GM19397 (cell line): Measurements from ENCODE around the gene KIF18B.
"Not testable (repeated sequence)": the region's sequence is repeated elsewhere in the genome, so short reads cannot be mapped to it uniquely, and the experiment has no call there.

Experiments
- ATAC-seq: cut with Tn5 transposase; IDR thresholded peaks from one replicate; pipeline ENCODE4 v1.9.1; 2021; ENCODE audit warnings: mild to moderate bottlenecking, moderate library complexity; ENCODE audit not compliant: unreplicated experiment

The KIF18B gene

DNA sequence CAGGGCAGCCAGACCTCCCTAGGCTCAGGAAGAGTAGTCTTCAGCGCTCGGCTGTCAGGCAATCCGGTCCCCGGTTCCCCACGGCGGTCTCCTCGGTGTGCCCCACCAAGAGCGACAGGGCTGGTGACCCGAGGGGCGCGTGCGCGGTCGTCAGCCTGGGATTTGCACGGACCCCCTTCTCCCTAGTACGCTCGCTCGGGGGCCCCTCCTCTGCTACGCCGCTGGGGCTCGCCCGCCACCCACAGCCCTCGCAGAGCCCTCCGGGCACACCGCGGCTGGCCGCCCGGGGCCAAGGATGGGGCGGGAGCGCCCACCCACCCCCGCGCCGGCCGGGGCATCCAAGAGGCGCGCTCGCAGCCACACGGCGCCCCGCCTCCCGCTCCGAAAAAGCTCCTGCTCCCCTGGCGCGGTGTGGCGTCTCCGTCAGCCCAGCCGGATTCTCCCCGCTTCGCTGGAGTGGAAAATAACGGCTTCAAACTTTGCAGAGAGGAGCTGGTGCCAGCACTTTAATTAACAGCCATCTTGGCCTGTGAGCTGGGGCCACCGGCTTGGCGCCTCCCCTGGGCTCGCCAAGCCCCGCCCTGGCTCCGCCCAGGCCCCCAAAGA is 22.7 kb upstream of the KIF18B start:
- no peak for ATAC-seq

DNA sequence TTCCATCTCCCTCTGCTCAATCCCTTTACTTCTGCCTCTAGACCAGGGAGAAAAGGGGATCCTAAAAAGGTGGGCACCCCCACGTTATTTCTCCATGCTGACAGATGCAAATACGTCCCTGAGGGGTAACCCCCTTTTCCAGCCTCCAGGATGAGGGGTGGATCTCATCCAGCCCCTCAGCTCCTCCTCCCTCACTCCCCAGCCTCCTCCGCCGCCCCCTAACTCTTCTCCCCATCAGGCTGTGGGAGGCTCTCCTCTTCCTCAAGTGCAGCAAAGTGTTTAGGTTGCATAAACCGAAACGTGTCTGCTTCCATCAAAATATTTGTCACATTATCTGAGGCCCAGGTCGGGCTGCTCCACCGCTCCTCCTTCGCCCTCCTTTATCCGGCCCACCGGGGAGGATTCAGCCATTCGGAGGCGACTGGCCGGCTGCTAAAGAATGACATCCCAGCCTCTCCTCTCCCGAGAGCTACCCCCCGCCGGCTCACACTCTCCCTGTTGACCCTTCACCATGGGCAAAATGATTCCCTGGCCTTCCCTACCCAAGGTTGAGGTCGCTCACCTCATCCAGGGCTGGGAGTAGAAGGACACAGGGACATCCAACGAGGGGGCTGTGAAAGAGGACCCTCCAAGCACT is 21.7 kb upstream of the KIF18B start:
- no peak for ATAC-seq

DNA sequence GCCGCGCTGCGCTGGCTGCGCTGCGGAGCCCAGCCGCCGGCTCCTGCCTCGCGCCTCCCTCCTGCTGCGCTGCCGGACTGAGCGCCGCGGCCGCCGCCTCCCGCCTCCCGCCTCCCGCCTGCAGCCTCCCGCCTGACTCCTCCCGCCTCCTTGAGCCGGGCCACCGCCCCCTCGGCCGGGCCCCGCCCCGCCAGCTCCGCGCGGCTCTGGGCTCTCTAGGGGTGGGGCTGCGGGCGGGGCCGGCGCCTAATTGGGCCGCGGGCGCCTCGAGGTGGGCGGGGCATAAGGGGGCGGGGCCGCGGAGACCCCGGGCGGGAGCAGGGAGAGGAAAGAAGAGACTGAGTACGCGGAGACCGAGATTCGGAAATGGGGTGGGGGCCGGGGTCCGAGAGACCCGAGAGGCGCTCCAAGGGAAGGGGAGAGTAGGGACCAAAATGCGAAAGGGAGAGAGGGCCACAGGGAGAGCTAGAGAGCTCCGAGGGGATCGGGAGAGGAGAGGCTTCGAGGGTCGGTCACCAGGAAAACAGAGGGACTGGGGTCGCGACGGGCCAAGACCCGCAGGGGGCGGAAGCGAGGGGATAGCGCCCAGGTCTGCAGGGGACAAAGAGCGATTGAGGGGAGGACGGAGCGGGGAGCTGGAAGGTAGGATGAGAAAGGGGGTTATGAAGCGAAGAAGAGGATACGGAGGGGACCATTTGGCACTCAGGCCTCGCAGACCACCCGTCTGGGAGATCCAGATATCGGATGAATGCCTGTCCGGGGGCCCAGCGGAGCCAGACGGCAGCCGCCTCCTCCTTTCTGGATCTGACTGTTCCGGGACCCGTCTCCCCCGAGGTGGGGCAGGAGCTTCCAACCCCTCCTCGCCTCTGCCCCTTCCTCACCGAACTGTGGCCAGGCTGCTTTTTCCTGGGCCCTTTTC is 20.9 kb upstream of the KIF18B start, which contains the start of gene C1QL1:
TSS of gene C1QL1 (minus strand) at position 79 of the 919 bp plus-strand sequence. CDS start 255 bp downstream, outside the sequence.
- ATAC-seq = peak; percentile 84

DNA sequence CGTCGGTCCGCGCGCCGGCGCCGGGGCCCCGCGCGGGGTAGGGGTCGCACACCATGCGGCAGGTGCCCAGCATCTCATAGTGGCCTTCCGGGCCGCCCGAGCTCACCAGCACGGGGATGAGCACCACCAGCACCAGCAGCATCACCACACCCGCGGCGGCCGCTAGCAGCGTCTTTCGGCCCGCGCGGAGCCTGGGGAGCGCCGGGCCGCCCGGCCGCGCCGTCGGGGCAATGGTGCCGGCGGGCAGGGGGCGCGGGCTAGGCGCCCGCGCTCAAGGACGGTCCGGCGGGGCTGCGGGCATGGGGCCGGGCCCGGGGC is 20.3 kb upstream of the KIF18B start:
- peak; percentile 13 for ATAC-seq

DNA sequence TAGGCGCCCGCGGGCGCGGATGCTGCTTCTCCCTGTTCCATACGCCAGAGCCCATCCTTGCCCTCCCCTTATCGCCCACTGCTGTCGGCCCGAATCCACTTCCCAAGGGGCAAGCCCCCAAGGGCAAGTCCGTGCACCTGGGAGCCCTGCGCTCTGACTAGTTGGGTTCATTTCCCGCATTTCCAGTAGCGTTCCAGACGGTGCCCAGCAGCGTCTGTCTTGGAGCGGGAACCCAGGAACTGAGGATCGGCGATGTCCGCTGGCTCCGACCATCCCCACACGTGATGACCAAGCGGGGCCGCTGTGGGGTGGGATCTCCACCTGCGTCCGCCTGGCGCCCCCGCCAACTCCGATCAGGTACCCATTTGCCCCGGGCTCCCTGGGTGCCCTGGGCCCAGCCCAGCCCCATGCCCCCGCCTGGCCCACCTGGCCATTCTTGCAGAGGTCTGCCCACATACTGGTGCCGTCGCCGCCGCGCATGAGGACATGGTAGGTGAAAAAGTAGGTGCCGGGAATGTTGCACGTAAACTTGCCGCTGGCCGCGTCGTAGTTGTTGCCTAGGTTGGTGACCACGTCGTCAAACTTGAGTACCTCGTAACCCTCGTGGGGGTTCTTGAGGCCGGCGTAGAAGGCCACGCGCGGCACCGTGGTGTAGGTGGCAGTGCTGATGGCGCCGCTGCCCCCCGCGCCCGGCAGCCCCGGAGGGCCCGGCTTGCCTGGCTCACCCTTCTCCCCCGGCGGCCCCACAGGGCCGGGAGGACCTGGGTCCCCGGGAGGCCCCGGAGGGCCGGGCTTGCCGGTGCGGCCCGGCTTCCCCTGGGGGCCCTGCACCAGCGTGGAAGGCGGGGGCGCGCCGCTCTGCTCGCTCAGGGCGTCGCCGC is 19.7 kb upstream of the KIF18B start:
- no peak for ATAC-seq

DNA sequence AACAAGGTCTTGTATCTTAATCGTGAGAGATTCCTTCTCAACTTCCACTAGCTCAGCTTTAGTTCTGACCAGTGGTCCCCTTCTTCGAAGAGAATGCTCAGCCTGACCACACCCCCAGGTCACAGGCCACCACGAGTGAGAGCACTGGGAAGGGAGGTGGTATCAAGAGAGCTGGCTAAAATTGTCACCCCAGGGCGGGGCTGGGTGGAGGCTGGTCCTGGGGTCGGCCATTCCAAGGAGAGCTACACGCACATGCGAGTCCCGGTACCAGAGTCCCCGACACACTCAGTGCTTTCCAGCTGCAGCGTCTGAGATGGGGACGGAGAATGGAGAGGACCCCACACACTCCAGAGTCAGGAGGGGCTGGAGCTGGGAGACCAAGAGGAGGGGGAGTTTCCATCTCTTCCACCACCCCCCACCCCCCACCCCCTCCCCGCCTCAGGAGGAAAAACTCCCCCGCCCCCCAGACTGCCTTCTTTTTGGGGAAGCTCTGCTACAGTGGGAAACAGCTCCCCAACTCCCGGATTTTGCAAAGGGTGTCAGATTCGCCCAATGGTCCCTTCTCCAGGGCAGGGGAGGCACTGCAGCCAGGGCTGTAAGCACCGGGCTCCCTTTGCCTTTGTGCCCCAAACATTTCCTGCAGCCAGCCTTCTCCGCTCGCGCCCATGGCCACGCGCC is 18.9 kb upstream of the KIF18B start:
- ATAC-seq = no peak

DNA sequence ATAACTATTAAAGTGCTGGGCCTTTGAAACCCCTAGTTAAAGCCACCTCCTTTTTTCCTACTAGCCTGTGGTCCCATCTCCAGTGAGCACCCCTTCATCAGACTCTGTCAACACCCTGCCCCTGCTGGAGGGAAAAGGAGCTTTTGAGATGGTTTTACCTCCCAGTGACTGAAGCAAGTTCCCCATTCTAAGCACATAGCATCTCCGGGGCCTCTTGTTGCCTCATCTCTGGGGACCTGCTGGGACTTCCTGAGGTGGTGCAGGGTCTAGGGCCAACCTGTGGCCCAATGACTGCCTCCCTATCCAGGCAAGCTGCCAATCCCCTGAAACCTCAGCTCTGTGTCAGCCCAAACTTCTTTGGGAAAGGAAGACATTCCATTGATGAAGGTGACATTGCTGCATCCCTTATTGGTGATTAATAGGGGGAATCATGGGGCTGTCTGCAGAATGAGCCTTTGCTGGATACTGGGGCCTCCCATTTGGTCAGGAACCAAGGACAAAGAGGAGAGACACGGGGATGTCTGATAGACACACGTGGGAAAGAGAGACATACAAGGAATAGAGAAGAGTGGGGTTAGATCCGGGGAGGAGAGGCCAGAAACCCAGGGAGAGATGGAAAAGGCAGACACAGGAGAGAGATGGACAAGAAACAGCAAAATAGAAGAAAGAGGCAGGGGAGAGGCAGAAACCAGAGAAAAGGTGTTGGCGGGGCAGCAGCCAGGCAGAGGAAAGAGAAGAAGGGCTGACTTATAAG is 18.1 kb upstream of the KIF18B start:
- no peak for ATAC-seq

DNA sequence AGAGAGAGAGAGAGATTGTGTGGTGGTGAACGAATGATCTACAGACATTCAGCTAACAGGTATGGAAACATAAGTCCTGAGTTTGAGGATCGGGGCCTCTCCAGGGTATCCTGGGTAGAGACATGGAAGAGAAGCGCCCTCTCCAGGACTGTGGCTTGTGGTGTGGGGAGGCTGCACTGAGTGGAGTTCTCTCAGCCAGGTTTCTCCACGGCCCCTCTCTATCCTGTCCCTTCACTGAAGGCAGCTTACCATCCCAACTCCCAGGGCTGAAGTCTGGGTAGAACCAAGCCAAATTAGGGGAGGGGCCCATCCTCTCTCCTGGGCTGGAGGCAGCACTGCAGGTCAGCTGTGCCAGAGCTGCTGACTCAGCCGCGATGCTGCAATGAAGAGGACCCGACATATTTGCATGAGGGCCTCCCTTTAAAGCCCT is 14.4 kb upstream of the KIF18B start:
- ATAC-seq = no peak

DNA sequence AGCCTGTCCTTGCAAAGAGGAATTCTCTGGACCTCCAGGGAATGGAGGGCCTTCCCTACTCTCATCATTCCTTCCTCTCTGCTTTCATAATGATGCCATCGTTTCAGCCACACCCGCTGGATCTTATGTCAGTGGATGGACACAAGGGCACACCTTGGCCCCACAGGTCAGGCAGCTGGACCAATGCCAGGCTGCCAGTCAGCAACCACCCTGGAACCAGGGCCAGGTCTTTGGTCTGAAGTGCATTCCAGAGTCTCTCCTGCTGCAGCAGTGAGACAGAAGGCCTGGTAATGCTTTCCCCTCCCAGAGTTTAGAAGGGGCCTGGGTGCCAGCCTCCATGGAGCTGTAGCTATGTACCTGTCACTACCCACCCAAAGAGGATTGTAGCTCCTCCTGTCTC is 13.1 kb upstream of the KIF18B start:
- ATAC-seq = no peak

DNA sequence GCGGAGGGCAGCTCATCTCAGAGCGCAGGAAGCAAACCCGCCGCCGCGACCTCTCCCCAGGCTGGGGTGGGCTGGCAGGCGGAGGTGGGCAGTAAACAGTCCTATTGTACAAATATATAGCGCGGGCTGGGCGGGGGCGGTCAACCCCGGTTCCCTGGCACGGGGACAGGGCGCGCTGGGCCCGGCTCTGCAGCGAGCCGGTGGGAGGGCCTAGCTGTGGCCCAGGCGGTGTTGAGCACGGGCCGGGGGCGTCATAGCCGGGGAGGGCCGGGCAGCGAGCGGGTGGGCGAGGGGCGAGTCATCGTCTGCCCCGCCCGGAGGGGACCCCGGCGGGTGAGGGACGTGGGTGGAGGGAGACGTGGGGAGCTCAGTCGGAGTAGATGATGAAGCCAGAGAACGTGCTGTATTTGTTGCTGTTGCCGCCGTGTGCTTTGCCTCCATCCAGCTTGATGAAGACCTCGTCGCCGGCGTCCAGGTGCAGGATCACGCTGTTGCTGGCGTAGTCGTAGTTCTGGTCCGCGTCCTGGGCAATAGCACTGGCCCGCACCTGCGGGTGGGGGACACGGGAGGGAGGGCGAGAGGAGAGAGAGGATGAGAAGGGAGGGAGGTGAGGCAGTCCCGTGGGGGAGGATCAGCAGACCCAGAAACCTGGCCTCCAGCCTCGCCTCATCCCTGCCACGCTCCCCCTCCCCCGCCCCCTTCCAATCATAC is 12.4 kb upstream of the KIF18B start:
- ATAC-seq = no peak

DNA sequence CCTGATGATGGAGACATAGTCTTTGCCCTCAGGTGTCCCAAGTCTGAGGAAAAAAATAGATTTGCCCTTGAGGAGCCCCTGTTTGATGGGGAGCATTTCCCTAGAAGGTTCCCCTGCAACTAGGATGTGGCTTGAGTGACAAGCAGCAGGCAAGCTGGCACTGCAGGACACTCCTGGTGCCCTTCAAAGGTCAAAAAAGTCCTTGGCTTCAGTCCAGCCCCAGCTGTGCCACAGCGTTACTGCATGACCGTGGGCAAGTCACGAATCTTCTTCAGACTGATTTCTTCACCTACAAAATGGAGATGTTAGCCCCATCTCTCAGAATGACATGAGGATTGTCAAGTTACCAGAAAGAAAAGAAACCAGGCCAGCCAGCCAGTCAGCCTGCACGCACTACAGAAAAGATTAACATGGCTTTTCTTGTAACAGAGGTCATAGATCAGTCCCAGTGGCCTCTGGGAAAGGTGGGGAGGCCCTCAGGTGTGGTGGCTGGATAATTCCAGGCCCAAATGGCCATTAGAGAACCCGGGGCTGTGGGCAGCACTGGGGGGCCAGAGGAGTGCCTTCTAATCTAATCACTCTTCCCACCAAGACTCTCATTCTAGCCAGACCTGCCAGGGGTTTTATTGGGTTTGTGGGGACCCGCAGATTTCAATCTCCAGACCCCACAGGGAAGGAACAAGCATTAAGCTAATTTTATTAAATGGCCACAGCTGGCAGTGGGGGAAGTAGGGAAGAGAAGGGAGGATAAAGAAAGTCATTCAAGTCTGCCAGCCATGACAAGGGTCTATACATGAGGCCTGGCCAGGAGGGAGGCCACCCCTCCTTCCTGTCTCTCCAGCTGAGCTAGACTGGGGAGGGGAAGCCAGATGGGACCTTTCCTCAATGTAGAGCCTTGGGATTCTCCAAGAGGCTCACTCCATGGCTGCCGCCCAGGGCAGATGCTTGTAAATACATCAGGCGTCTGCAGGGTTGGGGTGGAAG is 9.7 kb upstream of the KIF18B start:
- ATAC-seq = no peak

DNA sequence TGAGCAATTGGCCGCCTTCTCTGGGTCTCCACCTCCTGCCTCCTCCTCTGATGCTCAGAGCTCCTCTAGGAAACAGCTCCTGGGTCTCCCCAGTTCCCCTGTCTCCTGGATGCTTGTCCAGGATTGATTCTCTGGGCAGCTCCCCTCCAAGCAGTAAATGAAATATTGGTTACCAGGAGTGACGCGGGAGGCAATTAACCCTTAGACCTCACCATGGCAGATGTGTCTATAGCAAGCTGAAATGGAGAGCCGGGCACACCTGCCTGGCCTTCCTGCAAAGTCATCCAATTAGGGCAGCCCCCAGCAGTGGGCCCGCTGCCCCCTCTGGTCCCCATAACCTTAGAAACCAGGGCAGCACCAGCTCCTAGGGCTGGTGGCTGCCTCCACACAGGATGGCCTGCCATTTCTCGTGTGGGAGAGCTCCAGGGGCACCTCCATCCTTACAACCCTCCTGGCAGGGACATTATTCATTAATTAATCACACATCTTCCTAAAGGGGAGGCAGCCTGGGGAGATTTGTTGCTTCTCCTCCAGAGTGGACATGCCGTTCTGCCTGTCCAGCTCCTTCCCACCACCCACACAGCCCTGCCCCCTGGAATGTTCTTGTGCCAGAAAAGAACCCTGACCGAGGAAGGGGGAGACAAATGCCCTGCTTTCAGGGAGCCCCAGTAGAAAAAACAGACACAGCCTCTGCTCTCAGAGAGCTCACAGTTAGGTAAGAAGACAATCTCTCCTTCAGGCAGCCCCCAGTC is 8.3 kb upstream of the KIF18B start:
- ATAC-seq = no peak

DNA sequence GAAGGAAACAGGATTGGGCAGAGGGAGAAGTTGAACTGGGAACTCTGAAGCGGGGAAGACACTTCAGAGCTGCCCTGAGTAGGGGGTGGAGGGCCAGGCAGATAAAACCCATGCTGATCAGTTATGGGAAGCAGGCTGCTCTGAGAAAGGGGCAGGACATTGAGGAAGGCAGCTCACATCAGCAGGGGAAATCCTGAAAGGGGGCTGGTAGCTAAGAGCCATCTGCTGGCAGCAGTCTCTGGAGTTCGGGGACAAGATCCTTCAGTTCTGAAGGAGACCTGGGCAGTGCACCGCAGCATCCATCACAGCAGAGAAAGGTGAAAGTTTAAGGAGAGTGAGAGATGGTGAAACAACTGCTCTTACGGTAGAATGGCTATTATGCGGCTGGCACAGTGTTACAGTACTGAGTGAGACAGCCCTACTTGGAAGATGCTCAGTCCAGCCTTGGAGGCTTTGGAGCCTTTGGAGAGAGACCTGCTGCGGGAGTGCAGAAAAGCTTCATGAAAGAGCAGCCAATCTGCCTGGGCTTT is 5.4 kb upstream of the KIF18B start:
- ATAC-seq = no peak

DNA sequence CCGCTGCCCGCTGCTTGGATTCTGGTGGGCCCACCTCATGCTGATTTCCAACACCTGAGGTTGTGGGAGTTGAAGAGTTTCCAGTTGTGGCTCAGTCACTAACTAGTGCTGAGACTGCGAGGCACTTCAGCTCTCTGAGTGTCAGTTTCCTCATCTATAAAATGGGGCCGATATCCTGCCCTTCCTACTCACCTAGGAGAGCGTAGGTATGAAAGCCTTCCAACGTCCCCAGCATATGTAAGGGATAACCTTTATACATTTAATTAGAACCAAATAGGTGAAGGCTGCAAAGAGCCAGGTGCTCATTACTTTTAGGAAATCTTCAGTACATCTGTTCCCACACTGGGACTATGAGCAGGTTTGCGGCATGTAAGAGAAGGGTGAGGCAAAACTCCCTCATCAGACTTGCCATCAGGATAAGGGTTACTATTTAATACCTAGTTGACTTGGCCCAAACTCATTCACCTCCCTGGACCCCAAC is 782 bp upstream of the KIF18B start:
- ATAC-seq = no peak

DNA sequence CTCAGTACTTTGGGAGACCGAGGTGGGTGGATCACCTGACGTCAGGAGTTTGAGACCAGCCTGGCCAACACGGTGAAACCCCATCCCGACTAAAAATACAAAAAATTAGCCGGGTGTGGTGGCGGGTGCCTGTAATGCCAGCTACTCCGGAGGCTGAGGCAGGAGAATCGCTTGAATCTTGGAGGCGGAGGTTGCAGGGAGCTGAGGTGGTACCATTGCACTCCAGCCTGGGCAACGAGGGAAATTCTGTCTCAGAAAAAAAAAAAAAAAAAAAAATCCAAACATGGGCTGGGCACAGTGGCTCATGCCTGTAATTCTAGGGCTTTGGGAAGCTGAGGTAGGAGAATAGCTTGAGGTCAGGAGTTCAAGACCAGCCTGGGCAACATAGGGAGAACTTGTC is 1.9 kb downstream of the KIF18B start:
- not testable (repeated sequence) for ATAC-seq

DNA sequence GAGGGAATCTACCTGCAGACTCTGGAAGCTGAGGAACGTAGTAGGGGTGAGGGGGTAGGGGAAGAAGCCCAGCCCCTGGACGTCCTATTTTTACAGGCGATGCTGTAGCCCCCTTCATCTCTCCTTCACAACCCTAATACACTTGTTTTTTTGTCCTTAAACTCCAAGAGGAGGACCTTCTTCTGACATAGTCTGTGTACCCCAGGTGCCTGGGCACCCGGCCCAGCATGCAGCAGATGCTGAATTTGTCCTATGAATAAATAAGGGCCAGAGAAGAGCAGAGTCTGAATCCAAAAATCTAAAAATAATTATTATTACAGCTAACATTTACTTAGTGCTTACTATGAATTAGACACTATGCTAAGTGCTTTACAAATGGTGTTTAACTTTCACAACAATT is 5.1 kb downstream of the KIF18B start:
- no peak for ATAC-seq
